IMR-90 (cell line): ENCODE measurements around the gene RNF125. TPM values are rescaled to one million over a fixed set of nuclear protein-coding genes. Genes with fewer than 3 reads are reported as not detected.

Experiments
- ATAC-seq: fragments of 200-7000 bp; cut with Tn5 transposase; 2 replicates; pipeline ENCODE4 v1.9.1; 2020; ENCODE audit warnings: low read depth, mild to moderate bottlenecking, moderate library complexity
- BruUV-seq: library from RNA; stranded (reverse); fragments of 400-500 nt; replicated peaks from 2 replicates; lab custom pipeline; 2021; lab: Mats Ljungman, UMichigan
- CTCF ChIA-PET: fragments of 300-600 bp; formaldehyde crosslinking; extraction: SDS; loops from one replicate; lab custom pipeline; 2021; ENCODE audit warnings: antibody characterized with exemption; lab: Yijun Ruan, JAX
- POLR2A ChIA-PET: fragments of 300-600 bp; sonication (Branson Sonifier 250); formaldehyde crosslinking; loops from one replicate; lab custom pipeline; 2022; ENCODE audit warnings: antibody characterized with exemption; ENCODE audit not compliant: unreplicated experiment; lab: Charles Lee
- DNase-seq: peaks from one replicate; pipeline ENCODE4 v3.0.0; 2013
- H2AFZ ChIP-seq: replicated peaks from 2 replicates; pipeline ENCODE3; 2013; ENCODE audit warnings: low read length, mild to moderate bottlenecking; ENCODE audit not compliant: poor library complexity
- H2AK5ac ChIP-seq: 2 replicates; pipeline ENCODE4 v1.6.1; 2013; ENCODE audit warnings: low read depth, low read length, inconsistent platforms
- H2AK9ac ChIP-seq: replicated peaks from 2 replicates; pipeline ENCODE3; 2013; ENCODE audit warnings: mild to moderate bottlenecking, low read depth, low read length, moderate library complexity; ENCODE audit not compliant: poor library complexity
- H2BK120ac ChIP-seq: 2 replicates; pipeline ENCODE4 v1.6.1; 2013; ENCODE audit warnings: low read depth, low read length, inconsistent platforms
- H2BK15ac ChIP-seq: 3 replicates; pipeline ENCODE4 v1.6.1; 2013; ENCODE audit warnings: low read depth, low read length, inconsistent platforms
- H2BK20ac ChIP-seq: 2 replicates; pipeline ENCODE4 v1.6.1; 2013; ENCODE audit warnings: low read depth, mild to moderate bottlenecking, inconsistent platforms, low read length, moderate library complexity
- H2BK5ac ChIP-seq: 2 replicates; pipeline ENCODE4 v1.6.1; 2013; ENCODE audit warnings: mild to moderate bottlenecking, low read depth, low read length, inconsistent platforms; ENCODE audit not compliant: poor library complexity, severe bottlenecking
- H3K14ac ChIP-seq: replicated peaks from 2 replicates; pipeline ENCODE4 v1.6.1; 2013; ENCODE audit warnings: low read depth, low read length, inconsistent platforms
- H3K18ac ChIP-seq: 2 replicates; pipeline ENCODE4 v1.6.1; 2013; ENCODE audit warnings: low read depth, low read length, control low read depth
- H3K23ac ChIP-seq: 2 replicates; pipeline ENCODE4 v1.6.1; 2013; ENCODE audit warnings: low read depth, low read length, inconsistent platforms
- H3K27ac ChIP-seq: 2 replicates; pipeline ENCODE4 v1.5.1; 2013; ENCODE audit warnings: mild to moderate bottlenecking, control low read depth, low read length; ENCODE audit not compliant: insufficient read depth
- H3K27me3 ChIP-seq: 2 replicates; pipeline ENCODE4 v1.6.1; 2013; ENCODE audit warnings: low read length; ENCODE audit not compliant: control insufficient read depth, insufficient read depth
- H3K36me3 ChIP-seq: 2 replicates; pipeline ENCODE4 v1.6.1; 2013; ENCODE audit warnings: low read length, mixed read lengths; ENCODE audit not compliant: control insufficient read depth, insufficient read depth
- H3K4ac ChIP-seq: 2 replicates; pipeline ENCODE4 v1.6.1; 2013; ENCODE audit warnings: low read depth, low read length, inconsistent platforms
- H3K4me1 ChIP-seq: 2 replicates; pipeline ENCODE4 v1.6.1; 2013; ENCODE audit warnings: low read length, mixed read lengths; ENCODE audit not compliant: control insufficient read depth, insufficient read depth
- H3K4me2 ChIP-seq: 2 replicates; pipeline ENCODE4 v1.6.1; 2013; ENCODE audit warnings: low read depth, mild to moderate bottlenecking, control low read depth, low read length, moderate library complexity
- H3K4me3 ChIP-seq: 2 replicates; pipeline ENCODE4 v1.5.1; 2013; ENCODE audit warnings: low read depth, mild to moderate bottlenecking, control low read depth, low read length, moderate library complexity; ENCODE audit not compliant: insufficient read depth
- H3K56ac ChIP-seq: 2 replicates; pipeline ENCODE4 v1.6.1; 2013; ENCODE audit warnings: low read length, inconsistent platforms; ENCODE audit not compliant: insufficient read depth; ENCODE audit errors: extremely low read depth
- H3K79me1 ChIP-seq, 2 experiments: 2 replicates each; pipeline ENCODE4 v1.6.1; 2013; ENCODE audit warnings: low read length in 2 of 2, inconsistent platforms in 1 of 2, low read depth in 1 of 2
- H3K9ac ChIP-seq: 2 replicates; pipeline ENCODE4 v1.6.1; 2013; ENCODE audit warnings: low read depth, low read length, control low read depth
- H3K9me1 ChIP-seq: 2 replicates; pipeline ENCODE4 v1.6.1; 2013; ENCODE audit warnings: low read length, inconsistent platforms; ENCODE audit not compliant: insufficient read depth
- H3K9me3 ChIP-seq: 2 replicates; pipeline ENCODE4 v1.6.1; 2013; ENCODE audit warnings: low read length; ENCODE audit not compliant: control insufficient read depth, insufficient read depth
- H4K20me1 ChIP-seq: 2 replicates; pipeline ENCODE4 v1.6.1; 2013; ENCODE audit warnings: low read length, inconsistent platforms; ENCODE audit not compliant: insufficient read depth
- H4K5ac ChIP-seq: 2 replicates; pipeline ENCODE4 v1.6.1; 2013; ENCODE audit warnings: mild to moderate bottlenecking, low read depth, low read length, control low read depth
- H4K8ac ChIP-seq, 2 experiments: 2 replicates each; pipeline ENCODE4 v1.6.1; 2013; ENCODE audit warnings: low read depth in 2 of 2, low read length in 2 of 2, control low read depth in 1 of 2, inconsistent platforms in 1 of 2
- H4K91ac ChIP-seq: 2 replicates; pipeline ENCODE4 v1.6.1; 2013; ENCODE audit warnings: low read depth, low read length, inconsistent platforms; ENCODE audit not compliant: insufficient read depth
- CEBPB ChIP-seq: IDR thresholded peaks from 2 replicates; pipeline ENCODE4 v1.6.1; 2012; ENCODE audit warnings: low read depth, low read length, improper control_type of control experiment
- CHD1 ChIP-seq: IDR thresholded peaks from 2 replicates; pipeline ENCODE4 v1.6.1; 2012; ENCODE audit warnings: low read depth, low read length, improper control_type of control experiment
- FOS ChIP-seq: fragments of 150-350 bp; IDR thresholded peaks from 2 replicates; pipeline ENCODE4 v1.6.1; 2016; ENCODE audit warnings: low read depth, low read length
- MAFK ChIP-seq: IDR thresholded peaks from 2 replicates; pipeline ENCODE4 v1.6.1; 2012; ENCODE audit warnings: low read depth, low read length, improper control_type of control experiment
- MAZ ChIP-seq: IDR thresholded peaks from 2 replicates; pipeline ENCODE4 v1.6.1; 2012; ENCODE audit warnings: low read depth, mild to moderate bottlenecking, low read length, improper control_type of control experiment, moderate library complexity, borderline replicate concordance
- MXI1 ChIP-seq: IDR thresholded peaks from 2 replicates; pipeline ENCODE4 v1.6.1; 2012; ENCODE audit warnings: low read depth, mild to moderate bottlenecking, low read length, moderate library complexity, borderline replicate concordance
- NFE2L2 ChIP-seq: fragments of 150-350 bp; IDR thresholded peaks from 2 replicates; pipeline ENCODE4 v1.6.1; 2016; ENCODE audit warnings: low read depth, mild to moderate bottlenecking, low read length
- RAD21 ChIP-seq: IDR thresholded peaks from 2 replicates; pipeline ENCODE4 v1.6.1; 2012; ENCODE audit warnings: low read length, improper control_type of control experiment
- RCOR1 ChIP-seq: IDR thresholded peaks from 2 replicates; pipeline ENCODE4 v1.6.1; 2012; ENCODE audit warnings: mild to moderate bottlenecking, low read length, improper control_type of control experiment; ENCODE audit not compliant: insufficient replicate concordance
- RFX5 ChIP-seq: IDR thresholded peaks from 2 replicates; pipeline ENCODE4 v1.8.0; 2012; ENCODE audit warnings: low read depth, mild to moderate bottlenecking, low read length, moderate library complexity
- SMC3 ChIP-seq: fragments of 150-350 bp; IDR thresholded peaks from 2 replicates; pipeline ENCODE4 v1.6.1; 2016; ENCODE audit warnings: low read depth, mild to moderate bottlenecking, antibody characterized with exemption, low read length, moderate library complexity
- WGBS, 2 experiments: methylation state at CpG; one replicate each; pipeline versions ENCODE4 v1.1.5 to v1.1.7; 2013; ENCODE audit warnings: missing lambda C conversion rate in 2 of 2; ENCODE audit not compliant: insufficient read length in 1 of 2; ENCODE audit errors: extremely low coverage in 2 of 2; 5-methylcytosine and 5-hydroxymethylcytosine counted together
- dilution Hi-C: fragments of 300-500 bp; cut with HindIII; formaldehyde crosslinking; loops from one replicate; pipeline ENCODE4 v1.14.3; 2018; ENCODE audit warnings: low sequenced_read_pairs; ENCODE audit not compliant: unreplicated experiment
- in situ Hi-C: fragments of 300-500 bp; cut with MboI; formaldehyde crosslinking; loops from 3 replicates; pipeline ENCODE4 v1.14.3; 2019; ENCODE audit warnings: low sequenced_read_pairs, inconsistent platforms, mixed read lengths
- intact Hi-C: fragments of 100-400 bp; cut with micrococcal nuclease; formaldehyde crosslinking; loops from 2 replicates; pipeline ENCODE4 v1.10.0; 2022
- polyA plus RNA-seq, 3 experiments: library from polyadenylated mRNA; depleted of rRNA; stranded (reverse); fragments of >200 nt; gene quantifications; 2 replicates each; pipeline ENCODE4 v1.2.3, GENCODE V29; 2012; ENCODE audit warnings: low replicate concordance in 1 of 3
- total RNA-seq: library from RNA; depleted of rRNA; stranded (reverse); fragments of >200 nt; gene quantifications from 2 replicates; pipeline ENCODE4 v1.2.3, GENCODE V29; 2012

The RNF125 gene
- total and polyA plus RNA-seq, 2 of the 4 experiments (the other 2 are of a cell fraction): under 0.01 to 0.10 TPM

DNA sequence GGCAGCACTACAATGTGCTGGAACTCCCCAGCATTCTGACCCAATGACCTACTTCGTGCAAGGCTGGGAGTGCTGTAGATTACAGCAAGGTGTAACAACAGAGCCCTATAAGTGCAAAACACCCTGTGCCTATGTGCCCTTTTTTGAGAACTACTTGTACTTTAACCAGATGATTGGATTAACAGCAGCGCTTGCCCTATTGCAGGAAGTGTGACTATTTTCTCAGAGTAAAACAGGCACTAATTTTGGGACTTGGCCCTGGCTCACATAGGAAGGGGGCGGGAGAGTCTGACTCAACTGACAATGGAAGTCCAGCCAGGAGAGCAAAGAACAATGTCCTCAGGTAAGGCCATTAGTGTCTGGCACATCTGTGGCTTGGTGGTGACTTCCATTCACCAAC, 35.6 kb upstream of the RNF125 start:
- no peak overlapping the region for H2AK5ac ChIP-seq
- no peak overlapping the region for H3K18ac ChIP-seq
- no peaks in the 10 kb centered on the region; the same call in 1 of the 2 replicates for H3K9me3 ChIP-seq
- H3K9ac ChIP-seq: no peak overlapping the region
- no peak overlapping the region for H2BK120ac ChIP-seq
- H3K36me3 ChIP-seq: no peaks in the 10 kb centered on the region
- H2AFZ ChIP-seq: no peak overlapping the region
- H3K9me1 ChIP-seq: no peaks in the 10 kb centered on the region
- no peak overlapping the region for H3K14ac ChIP-seq
- H2AK9ac ChIP-seq: no peak overlapping the region
- no peak overlapping the region for H3K23ac ChIP-seq
- no peak overlapping the region for H3K4ac ChIP-seq
- CTCF ChIA-PET: no interaction called here
- no peak overlapping the region for H4K5ac ChIP-seq
- H3K27ac ChIP-seq: no peak overlapping the region
- no peaks in the 10 kb centered on the region for H3K4me1 ChIP-seq
- DNase-seq: no peak
- no peak overlapping the region for H3K4me2 ChIP-seq
- in situ Hi-C loops (no loop called here), dilution Hi-C loops (no loop called here), intact Hi-C loops (no loop called here)
- H2BK20ac ChIP-seq: no peak overlapping the region
- no TSS peak for BruUV-seq
- no peak overlapping the region for H3K56ac ChIP-seq
- no peaks in the 10 kb centered on the region for H4K20me1 ChIP-seq
- no peak overlapping the region for H2BK5ac ChIP-seq
- H2BK15ac ChIP-seq: no peak overlapping the region
- WGBS, 2 experiments: no CpG with 5 or more reads among the region's 3 CpGs
- H4K8ac ChIP-seq: no peak overlapping the region
- H3K27me3 ChIP-seq: no peaks in the 10 kb centered on the region
- POLR2A ChIA-PET: no interaction called here
- TF ChIP-seq RFX5 (no peak), FOS (no peak), CEBPB (no peak), SMC3 (no peak), MAFK (no peak), MXI1 (no peak), RAD21 (no peak), CHD1 (no peak), NFE2L2 (no peak), RCOR1 (no peak), MAZ (no peak)
- ATAC-seq: no peak
- H4K91ac ChIP-seq: no peak overlapping the region
- H3K79me1 ChIP-seq: no peaks in the 10 kb centered on the region
- H3K4me3 ChIP-seq: no peak overlapping the region
